Measurements from ENCODE around the gene TGFBR2.

DNA sequence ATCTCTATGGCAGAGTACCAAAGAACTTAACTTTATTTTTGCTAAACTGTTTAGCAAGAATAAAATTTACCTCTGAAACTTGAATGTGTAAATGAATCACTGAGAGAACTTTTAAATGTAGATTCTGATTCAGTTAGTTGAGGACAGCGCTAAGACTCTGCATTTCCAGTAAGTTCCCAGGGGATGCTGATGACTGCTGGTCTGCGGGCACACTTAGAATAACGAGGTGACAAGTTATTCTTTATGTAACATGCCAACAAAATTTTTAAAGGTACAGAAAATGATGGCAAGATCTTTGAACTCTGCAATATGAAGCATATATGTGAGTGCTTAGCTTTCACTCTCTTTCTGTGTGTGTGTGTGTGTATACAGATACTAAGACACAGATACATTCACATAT is 56.4 kb downstream of the TGFBR2 start:
- TF ChIP-seq, protein P1, sequence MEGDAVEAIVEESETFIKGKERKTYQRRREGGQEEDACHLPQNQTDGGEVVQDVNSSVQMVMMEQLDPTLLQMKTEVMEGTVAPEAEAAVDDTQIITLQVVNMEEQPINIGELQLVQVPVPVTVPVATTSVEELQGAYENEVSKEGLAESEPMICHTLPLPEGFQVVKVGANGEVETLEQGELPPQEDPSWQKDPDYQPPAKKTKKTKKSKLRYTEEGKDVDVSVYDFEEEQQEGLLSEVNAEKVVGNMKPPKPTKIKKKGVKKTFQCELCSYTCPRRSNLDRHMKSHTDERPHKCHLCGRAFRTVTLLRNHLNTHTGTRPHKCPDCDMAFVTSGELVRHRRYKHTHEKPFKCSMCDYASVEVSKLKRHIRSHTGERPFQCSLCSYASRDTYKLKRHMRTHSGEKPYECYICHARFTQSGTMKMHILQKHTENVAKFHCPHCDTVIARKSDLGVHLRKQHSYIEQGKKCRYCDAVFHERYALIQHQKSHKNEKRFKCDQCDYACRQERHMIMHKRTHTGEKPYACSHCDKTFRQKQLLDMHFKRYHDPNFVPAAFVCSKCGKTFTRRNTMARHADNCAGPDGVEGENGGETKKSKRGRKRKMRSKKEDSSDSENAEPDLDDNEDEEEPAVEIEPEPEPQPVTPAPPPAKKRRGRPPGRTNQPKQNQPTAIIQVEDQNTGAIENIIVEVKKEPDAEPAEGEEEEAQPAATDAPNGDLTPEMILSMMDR (conservative IDR thresholded peaks at IDR 0.05; ENCODE audit: low read depth, low read length) = no peak
- TF ChIP-seq EZH2 (IDR thresholded peaks at IDR 0.05; ENCODE audit: low read length, unreplicated experiment) = no peak
- no peak for TF ChIP-seq EZH2phosphoT487 (IDR thresholded peaks at IDR 0.05; ENCODE audit: borderline replicate concordance, low read length)

All from PC-3 (cell line).